ENCODE data around the gene ALKBH3.

GRCh38 chr11:43943931-43944751 lies 63.5 kb downstream of the ALKBH3 start:
- TF ChIP-seq CTCF (IDR thresholded peaks at IDR 0.05; ENCODE audit: borderline replicate concordance, extremely low read depth, low read length, poor library complexity, severe bottlenecking): no peak
- TF ChIP-seq EZH2 (IDR thresholded peaks at IDR 0.05; ENCODE audit: borderline replicate concordance, low read depth, low read length, severe bottlenecking): no peak

Data from DND-41 (cell line).